ENCODE measurements around the gene FNDC8. TPM values are rescaled to one million over a fixed set of nuclear protein-coding genes. Genes with fewer than 3 reads are reported as not detected.

FNDC8 gene
- polyA plus RNA-seq, 4 donors = 0.04 TPM; not detected in 3

DNA sequence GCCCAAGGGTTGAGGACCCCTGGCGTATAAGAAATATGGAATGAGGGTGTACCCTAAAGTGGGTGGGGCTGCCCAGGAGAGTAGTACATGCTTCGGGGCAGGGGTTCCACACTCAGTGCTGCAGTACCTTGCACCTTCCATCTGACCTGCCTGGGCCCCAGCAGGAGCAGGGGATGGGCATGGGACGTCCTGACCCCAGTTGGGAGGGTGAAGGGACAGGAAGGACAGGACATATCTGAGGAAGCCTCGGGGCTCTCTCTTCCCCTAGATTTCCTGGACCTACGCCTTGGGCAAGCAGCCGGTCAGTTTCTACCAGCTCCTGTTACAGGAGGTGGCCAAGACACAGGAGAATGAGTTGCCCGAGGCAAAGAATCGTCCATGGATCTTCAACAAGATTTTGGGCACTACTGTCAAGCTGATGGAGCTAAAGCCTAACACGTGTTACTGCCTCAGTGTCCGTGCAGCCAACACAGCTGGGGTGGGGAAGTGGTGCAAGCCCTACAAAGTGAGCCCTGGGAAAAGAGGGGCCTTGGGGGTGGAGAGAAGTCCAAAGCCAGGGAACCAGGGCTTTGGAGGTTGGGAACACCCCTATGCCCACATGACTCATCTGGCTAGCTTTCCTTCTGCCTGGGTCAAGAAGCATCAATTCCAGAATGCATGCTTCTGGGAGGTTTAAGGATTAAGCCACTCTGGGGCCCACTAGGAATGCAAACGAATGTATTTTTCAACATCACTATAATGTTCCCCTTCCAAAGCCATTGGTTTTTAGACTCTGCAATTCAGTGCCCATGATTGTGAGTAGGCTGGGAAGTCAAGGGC lies 7.9 kb downstream of the FNDC8 start:
- Histone ChIP-seq H3K27me3 (ENCODE audit: control insufficient read depth in 3 of 3, insufficient read depth in 3 of 3, low read length in 3 of 3) (no peaks in the 10 kb centered on the region), H3K4me1 (ENCODE audit: control insufficient read depth in 3 of 3, insufficient read depth in 2 of 3, low read depth in 1 of 3, low read length in 2 of 3) (peaks cover 0 to 5% (median 5%) of the 10 kb centered on the region in 3 donors), H3K27ac (ENCODE audit: low read depth in 1 of 3, low read length in 2 of 3) (no peak overlapping the region), H3K9me3 (ENCODE audit: control insufficient read depth in 2 of 2, insufficient read depth in 1 of 2, low read depth in 1 of 2, low read length in 1 of 2) (no peaks in the 10 kb centered on the region), H3K4me3 (ENCODE audit: low read depth in 1 of 3, low read length in 3 of 3) (no peak overlapping the region), H3K36me3 (ENCODE audit: control insufficient read depth in 3 of 3, insufficient read depth in 2 of 3, low read depth in 1 of 3, low read length in 3 of 3) (peaks cover 0 to 38% (median 9%) of the 10 kb centered on the region in 3 donors)
- DNase-seq (no peak), FAIRE-seq (no peak)
- 86 to 87% (median 86%) methylated on average over 11 of the region's 11 CpGs for WGBS, 3 donors

DNA sequence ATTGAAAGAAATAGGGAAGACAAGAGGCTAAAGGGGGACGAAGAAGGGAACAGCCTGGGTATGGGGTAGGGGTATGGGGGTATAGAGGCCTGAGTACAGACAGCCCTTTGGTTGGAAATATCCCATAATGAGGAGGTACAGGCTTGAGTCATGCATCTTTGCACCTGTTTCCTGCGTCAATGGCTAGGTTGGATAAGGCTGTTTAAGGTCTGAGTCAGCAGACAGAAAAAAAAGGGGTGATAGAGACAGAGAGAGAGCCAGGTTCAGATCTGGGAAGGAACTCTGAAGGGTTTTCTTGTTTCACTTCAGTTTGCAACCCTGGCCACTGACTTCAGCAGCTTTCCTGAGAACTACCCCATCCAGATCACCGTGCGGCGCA lies 8.5 kb downstream of the FNDC8 start:
- H3K27me3 ChIP-seq (ENCODE audit: control insufficient read depth in 3 of 3, insufficient read depth in 3 of 3, low read length in 3 of 3) = no peaks in the 10 kb centered on the region
- H3K4me1 ChIP-seq (ENCODE audit: control insufficient read depth in 3 of 3, insufficient read depth in 2 of 3, low read depth in 1 of 3, low read length in 2 of 3) = peaks cover 0 to 5% (median 5%) of the 10 kb centered on the region in 3 donors
- H3K4me3 ChIP-seq (ENCODE audit: low read depth in 1 of 3, low read length in 3 of 3) = no peak overlapping the region
- DNase-seq = no peak
- WGBS, 3 donors = 84 to 88% (median 87%) methylated on average over 5 of the region's 5 CpGs
- no peak overlapping the region for H3K27ac ChIP-seq (ENCODE audit: low read depth in 1 of 3, low read length in 2 of 3)
- H3K9me3 ChIP-seq (ENCODE audit: control insufficient read depth in 2 of 2, insufficient read depth in 1 of 2, low read depth in 1 of 2, low read length in 1 of 2) = no peaks in the 10 kb centered on the region
- H3K36me3 ChIP-seq (ENCODE audit: control insufficient read depth in 3 of 3, insufficient read depth in 2 of 3, low read depth in 1 of 3, low read length in 3 of 3) = peaks cover 0 to 44% (median 9%) of the 10 kb centered on the region in 3 donors
- no peak for FAIRE-seq

DNA sequence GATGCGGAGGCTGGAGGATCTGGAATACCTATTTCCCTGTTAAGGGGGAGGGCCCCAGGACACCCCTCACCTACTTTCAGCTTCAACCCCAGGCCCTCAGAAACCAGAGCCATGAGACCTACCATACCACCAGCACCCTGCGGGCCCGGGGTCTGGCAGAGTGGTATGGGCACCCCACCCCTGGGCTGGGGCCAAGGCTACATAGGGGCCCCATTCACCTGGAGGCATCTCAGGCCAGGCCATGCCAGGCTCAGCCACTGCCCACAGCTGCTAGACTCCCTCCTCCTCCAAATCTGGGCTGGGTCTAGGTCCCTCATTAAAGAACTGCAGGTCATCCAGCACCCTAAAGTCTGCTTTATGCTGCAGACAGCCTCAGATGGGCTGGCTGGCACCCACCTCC lies 9.0 kb downstream of the FNDC8 start:
- H3K27ac ChIP-seq (ENCODE audit: low read depth in 1 of 3, low read length in 2 of 3) = no peak overlapping the region
- DNase-seq (no peak), FAIRE-seq (no peak)
- H3K27me3 ChIP-seq (ENCODE audit: control insufficient read depth in 3 of 3, insufficient read depth in 3 of 3, low read length in 3 of 3) = no peaks in the 10 kb centered on the region
- peaks cover 0 to 5% (median 5%) of the 10 kb centered on the region in 3 donors for H3K4me1 ChIP-seq (ENCODE audit: control insufficient read depth in 3 of 3, insufficient read depth in 2 of 3, low read depth in 1 of 3, low read length in 2 of 3)
- no peak overlapping the region for H3K4me3 ChIP-seq (ENCODE audit: low read depth in 1 of 3, low read length in 3 of 3)
- H3K9me3 ChIP-seq (ENCODE audit: control insufficient read depth in 2 of 2, insufficient read depth in 1 of 2, low read depth in 1 of 2, low read length in 1 of 2) = no peaks in the 10 kb centered on the region
- 90 to 97% (median 96%) methylated on average over 3 of the region's 3 CpGs for WGBS, 3 donors
- peaks cover 0 to 49% (median 13%) of the 10 kb centered on the region in 3 donors for H3K36me3 ChIP-seq (ENCODE audit: control insufficient read depth in 3 of 3, insufficient read depth in 2 of 3, low read depth in 1 of 3, low read length in 3 of 3)

DNA sequence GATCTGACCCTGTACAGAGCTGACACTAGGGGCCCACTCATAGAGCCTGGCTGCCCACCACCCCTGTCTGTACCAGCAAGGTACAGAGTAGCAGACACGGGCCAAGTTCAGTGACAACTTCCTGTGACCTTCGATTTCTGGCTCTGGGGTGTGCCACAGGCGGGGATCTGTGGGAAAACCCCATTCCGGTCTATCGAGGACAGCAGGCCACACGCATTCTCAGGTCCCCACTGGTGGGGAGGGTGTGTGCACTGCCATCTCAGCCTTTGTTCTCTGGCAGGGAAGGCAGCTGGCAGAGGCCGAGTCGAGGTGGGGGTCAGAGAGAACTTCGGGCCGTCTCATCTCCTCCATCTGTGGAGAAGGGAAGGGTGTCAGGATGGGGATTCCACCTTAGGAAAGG lies 10.7 kb downstream of the FNDC8 start:
- H3K4me3 ChIP-seq (ENCODE audit: low read depth in 1 of 3, low read length in 3 of 3) = no peak overlapping the region
- H3K9me3 ChIP-seq (ENCODE audit: control insufficient read depth in 2 of 2, insufficient read depth in 1 of 2, low read depth in 1 of 2, low read length in 1 of 2) = no peaks in the 10 kb centered on the region
- H3K27ac ChIP-seq (ENCODE audit: low read depth in 1 of 3, low read length in 2 of 3) = peak overlapping the region in 1 of 3 donors; percentile 6
- WGBS, 3 donors = 15 to 56% (median 28%) methylated on average over 10 of the region's 10 CpGs
- DNase-seq = peak; percentile 33 to 72
- H3K4me1 ChIP-seq (ENCODE audit: control insufficient read depth in 3 of 3, insufficient read depth in 2 of 3, low read depth in 1 of 3, low read length in 2 of 3) = peaks cover 0 to 5% (median 5%) of the 10 kb centered on the region in 3 donors
- peaks cover 0 to 61% (median 17%) of the 10 kb centered on the region in 3 donors for H3K36me3 ChIP-seq (ENCODE audit: control insufficient read depth in 3 of 3, insufficient read depth in 2 of 3, low read depth in 1 of 3, low read length in 3 of 3)
- no peak for FAIRE-seq
- no peaks in the 10 kb centered on the region for H3K27me3 ChIP-seq (ENCODE audit: control insufficient read depth in 3 of 3, insufficient read depth in 3 of 3, low read length in 3 of 3)

DNA sequence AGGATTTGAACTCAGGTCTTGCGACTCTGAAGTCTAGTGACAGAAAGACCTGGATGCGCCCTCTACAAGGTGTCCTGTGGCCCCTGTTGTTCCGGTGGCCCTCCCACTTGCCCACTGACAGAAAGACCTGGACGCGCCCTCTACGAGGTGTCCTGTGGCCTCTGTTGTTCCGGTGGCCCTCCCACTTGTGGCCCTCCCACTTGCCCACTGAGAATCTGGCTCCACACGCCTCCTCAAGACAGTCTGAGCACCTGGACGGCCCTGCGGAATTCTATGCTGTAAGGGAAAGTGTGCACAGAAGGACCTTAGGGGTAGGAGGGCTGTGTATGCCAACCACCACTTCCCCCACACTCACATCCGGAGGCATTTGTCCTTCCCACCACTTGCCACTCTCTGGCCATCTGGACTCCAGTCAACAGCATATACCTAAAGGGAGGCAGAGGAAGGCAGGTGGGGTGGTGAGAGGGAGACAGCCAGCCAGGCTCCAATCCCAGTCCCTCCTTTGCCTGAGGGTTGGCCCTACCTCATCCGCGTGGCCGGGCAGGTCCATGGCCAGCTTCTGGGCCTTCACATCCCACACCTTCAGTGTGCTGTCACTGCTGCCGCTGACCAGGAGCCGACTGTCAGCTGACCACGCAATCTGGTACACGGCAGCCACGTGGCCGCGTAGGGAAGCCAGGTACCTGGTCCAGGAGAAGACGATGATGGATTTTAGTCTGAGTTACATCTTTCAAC lies 11.6 kb downstream of the FNDC8 start:
- peaks cover 0 to 68% (median 23%) of the 10 kb centered on the region in 3 donors for H3K36me3 ChIP-seq (ENCODE audit: control insufficient read depth in 3 of 3, insufficient read depth in 2 of 3, low read depth in 1 of 3, low read length in 3 of 3)
- DNase-seq = no peak
- 94 to 96% (median 95%) methylated on average over 19 to 22 of the region's 22 CpGs for WGBS, 3 donors

DNA sequence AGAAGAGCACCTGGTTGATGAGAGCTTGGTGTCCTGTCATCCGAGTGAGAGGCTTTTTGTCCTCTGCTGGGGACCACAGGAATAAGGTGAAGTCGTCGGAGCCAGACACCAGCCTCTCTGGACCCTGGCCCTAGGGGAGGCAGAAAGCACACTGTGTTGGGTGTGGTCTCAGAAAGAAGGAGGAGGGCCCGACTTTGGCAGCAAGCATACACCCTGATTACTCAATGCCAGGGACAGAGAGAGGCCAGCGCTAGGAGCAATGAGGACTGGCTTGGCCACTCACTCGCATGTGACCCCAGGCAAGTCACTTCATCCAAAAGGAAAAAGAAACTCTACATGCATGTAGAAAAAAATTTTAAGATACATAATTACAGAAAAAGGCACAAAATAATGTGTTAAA lies 13.9 kb downstream of the FNDC8 start:
- Histone ChIP-seq H3K27ac (ENCODE audit: low read depth in 1 of 3, low read length in 2 of 3) (no peak overlapping the region), H3K4me3 (ENCODE audit: low read depth in 1 of 3, low read length in 3 of 3) (no peak overlapping the region), H3K9me3 (ENCODE audit: control insufficient read depth in 2 of 2, insufficient read depth in 1 of 2, low read depth in 1 of 2, low read length in 1 of 2) (no peaks in the 10 kb centered on the region), H3K27me3 (ENCODE audit: control insufficient read depth in 3 of 3, insufficient read depth in 3 of 3, low read length in 3 of 3) (no peaks in the 10 kb centered on the region), H3K36me3 (ENCODE audit: control insufficient read depth in 3 of 3, insufficient read depth in 2 of 3, low read depth in 1 of 3, low read length in 3 of 3) (peaks cover 0 to 82% (median 23%) of the 10 kb centered on the region in 3 donors), H3K4me1 (ENCODE audit: control insufficient read depth in 3 of 3, insufficient read depth in 2 of 3, low read depth in 1 of 3, low read length in 2 of 3) (peaks cover 0 to 5% (median 5%) of the 10 kb centered on the region in 3 donors)
- DNase-seq (no peak), FAIRE-seq (no peak)
- WGBS, 3 donors = 83 to 91% (median 88%) methylated on average over 6 of the region's 6 CpGs

More for the DNA sequence above, 11.6 kb downstream of the FNDC8 start:
- Histone ChIP-seq H3K9me3 (ENCODE audit: control insufficient read depth in 2 of 2, insufficient read depth in 1 of 2, low read depth in 1 of 2, low read length in 1 of 2) (no peaks in the 10 kb centered on the region), H3K4me3 (ENCODE audit: low read depth in 1 of 3, low read length in 3 of 3) (no peak overlapping the region), H3K27ac (ENCODE audit: low read depth in 1 of 3, low read length in 2 of 3) (no peak overlapping the region), H3K4me1 (ENCODE audit: control insufficient read depth in 3 of 3, insufficient read depth in 2 of 3, low read depth in 1 of 3, low read length in 2 of 3) (peaks cover 0 to 5% (median 5%) of the 10 kb centered on the region in 3 donors), H3K27me3 (ENCODE audit: control insufficient read depth in 3 of 3, insufficient read depth in 3 of 3, low read length in 3 of 3) (no peaks in the 10 kb centered on the region)
- no peak for FAIRE-seq

DNA sequence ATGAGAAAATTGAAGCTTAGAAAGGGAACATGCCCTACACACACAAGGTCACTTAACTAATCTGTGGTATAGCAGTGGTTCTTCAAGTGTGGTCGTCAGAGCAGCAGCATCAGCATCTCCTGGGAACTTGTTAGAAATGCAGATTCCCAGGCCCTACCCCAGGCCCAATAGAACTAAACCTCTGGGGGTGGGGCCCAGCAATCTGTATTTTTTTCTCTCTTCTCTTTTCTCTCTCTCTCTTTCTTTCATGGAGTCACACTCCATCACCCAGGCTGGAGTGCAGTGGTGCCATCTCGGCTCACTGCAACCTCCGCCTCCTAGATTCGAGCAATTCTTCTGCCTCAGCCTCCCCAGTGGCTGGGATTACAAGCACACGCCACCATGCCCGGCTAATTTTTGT lies 16.8 kb downstream of the FNDC8 start:
- H3K36me3 ChIP-seq (ENCODE audit: control insufficient read depth in 3 of 3, insufficient read depth in 2 of 3, low read depth in 1 of 3, low read length in 3 of 3) = peaks cover 0 to 55% (median 17%) of the 10 kb centered on the region in 3 donors
- H3K4me1 ChIP-seq (ENCODE audit: control insufficient read depth in 3 of 3, insufficient read depth in 2 of 3, low read depth in 1 of 3, low read length in 2 of 3) = no peaks in the 10 kb centered on the region
- WGBS, 3 donors = 92 to 95% (median 95%) methylated on average over 6 of the region's 6 CpGs
- H3K27ac ChIP-seq (ENCODE audit: low read depth in 1 of 3, low read length in 2 of 3) = no peak overlapping the region
- H3K4me3 ChIP-seq (ENCODE audit: low read depth in 1 of 3, low read length in 3 of 3) = no peak overlapping the region
- no peak for DNase-seq
- H3K27me3 ChIP-seq (ENCODE audit: control insufficient read depth in 3 of 3, insufficient read depth in 3 of 3, low read length in 3 of 3) = no peaks in the 10 kb centered on the region
- no peak for FAIRE-seq
- H3K9me3 ChIP-seq (ENCODE audit: control insufficient read depth in 2 of 2, insufficient read depth in 1 of 2, low read depth in 1 of 2, low read length in 1 of 2) = no peaks in the 10 kb centered on the region

DNA sequence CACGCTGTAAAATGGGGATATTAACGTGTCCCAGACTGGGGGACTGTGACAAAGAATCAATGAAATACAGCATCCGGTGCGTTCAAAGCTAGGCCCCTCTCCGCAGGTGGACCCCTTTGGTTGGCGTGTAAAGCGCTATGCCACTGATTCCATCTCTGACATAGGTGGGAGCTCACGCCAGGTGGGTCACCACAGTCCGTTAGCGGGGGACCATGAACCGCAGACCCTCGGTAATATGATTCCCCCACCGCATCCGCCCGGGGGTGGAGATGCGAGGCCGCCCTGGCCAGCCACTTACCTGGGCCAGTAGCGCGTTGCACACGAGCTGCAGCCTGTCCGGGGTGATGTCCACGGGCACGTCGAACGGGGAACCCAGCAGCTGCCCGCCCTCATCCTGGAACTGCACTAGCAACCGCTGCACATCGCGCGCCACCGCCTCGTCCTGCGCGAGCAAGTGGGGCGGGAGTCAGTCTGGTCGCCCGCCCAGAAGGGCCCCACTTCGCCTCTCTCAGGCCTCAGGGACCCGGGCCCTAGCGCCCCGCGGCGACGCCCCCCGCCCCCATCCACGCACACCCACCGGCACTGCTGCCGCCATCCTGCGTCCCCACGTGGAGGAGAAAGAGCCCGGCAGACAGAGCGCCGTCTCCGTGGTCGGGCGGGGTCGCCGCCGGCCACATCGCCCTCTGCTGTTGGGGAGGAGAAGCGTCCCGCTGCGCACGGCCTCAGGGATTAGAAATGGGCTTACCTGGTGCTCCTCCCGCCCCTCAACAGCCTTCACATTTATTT lies 20.5 kb downstream of the FNDC8 start, which contains the start of gene NLE1:
TSS of gene NLE1 (minus strand) at position 623 of the 786 bp plus-strand sequence. CDS start at position 595, 28 bp downstream.
- H3K4me1 ChIP-seq (ENCODE audit: control insufficient read depth in 3 of 3, insufficient read depth in 2 of 3, low read depth in 1 of 3, low read length in 2 of 3) = no peaks in the 10 kb centered on the region
- H3K4me3 ChIP-seq (ENCODE audit: low read depth in 1 of 3, low read length in 3 of 3) = peak within 1 kb of the TSS; percentile 71 to 90 (median 80)
- 0 to 1% (median 1%) methylated on average over 59 to 65 of the region's 65 CpGs for WGBS, 3 donors
- H3K27me3 ChIP-seq (ENCODE audit: control insufficient read depth in 3 of 3, insufficient read depth in 3 of 3, low read length in 3 of 3) = no peaks in the 10 kb centered on the region
- FAIRE-seq (no peak), DNase-seq (peak; percentile 69 to 89)
- peaks cover 0 to 25% (median 7%) of the 10 kb centered on the region in 3 donors for H3K36me3 ChIP-seq (ENCODE audit: control insufficient read depth in 3 of 3, insufficient read depth in 2 of 3, low read depth in 1 of 3, low read length in 3 of 3)
- no peaks in the 10 kb centered on the region for H3K9me3 ChIP-seq (ENCODE audit: control insufficient read depth in 2 of 2, insufficient read depth in 1 of 2, low read depth in 1 of 2, low read length in 1 of 2)
- H3K27ac ChIP-seq (ENCODE audit: low read depth in 1 of 3, low read length in 2 of 3) = no peak within 1 kb of the TSS

Measured in small intestine (tissue), 7 donors.